ENCODE measurements around the gene NUP42. TPM values are rescaled to one million over a fixed set of nuclear protein-coding genes. Genes with fewer than 3 reads are reported as not detected.

Gene NUP42
- 17.1 TPM for polyA plus RNA-seq (2012; ENCODE audit: insufficient read length, low read depth)

- TF ChIP-seq FOXP2 (optimal IDR thresholded peaks at IDR 0.05; ENCODE audit: borderline replicate concordance, extremely low read depth, extremely low read length, insufficient read depth) (peak; percentile 89), SIN3A (IDR thresholded peaks at IDR 0.05; ENCODE audit: borderline replicate concordance, insufficient read depth, low read length) (no peak), POLR2AphosphoS5 (IDR thresholded peaks at IDR 0.05; ENCODE audit: low read depth, low read length) (peak; percentile 80; the same call in 1 of the 2 replicates), TAF1 (IDR thresholded peaks at IDR 0.05; ENCODE audit: borderline replicate concordance, insufficient read depth, low read length) (peak; percentile 82; the same call in 1 of the 2 replicates), REST (IDR thresholded peaks at IDR 0.05; ENCODE audit: insufficient read depth in 1 of 2, low read depth in 2 of 2, low read length in 2 of 2) (no peak; a peak in 1 of 4 replicates)
Observed at GRCh38 chr7:23181684-23182553, at the start of gene NUP42. TSS of gene NUP42 (plus strand) at chr7:23182048. CDS start at chr7:23182086, 38 bp downstream.

- no peak for TF ChIP-seq SIN3A (IDR thresholded peaks at IDR 0.05; ENCODE audit: borderline replicate concordance, insufficient read depth, low read length)
- no peak for TF ChIP-seq FOXP2 (optimal IDR thresholded peaks at IDR 0.05; ENCODE audit: borderline replicate concordance, extremely low read depth, extremely low read length, insufficient read depth)
- TF ChIP-seq TAF1 (IDR thresholded peaks at IDR 0.05; ENCODE audit: borderline replicate concordance, insufficient read depth, low read length): no peak
- no peak for TF ChIP-seq REST (IDR thresholded peaks at IDR 0.05; ENCODE audit: insufficient read depth in 1 of 2, low read depth in 2 of 2, low read length in 2 of 2)
- no peak for TF ChIP-seq POLR2AphosphoS5 (IDR thresholded peaks at IDR 0.05; ENCODE audit: low read depth, low read length)
Observed at GRCh38 chr7:23133797-23134196, 48.1 kb upstream of the NUP42 start.

GRCh38 chr7:23135755-23136154, 46.1 kb upstream of the NUP42 start:
- TF ChIP-seq POLR2AphosphoS5 (IDR thresholded peaks at IDR 0.05; ENCODE audit: low read depth, low read length) (no peak), SIN3A (IDR thresholded peaks at IDR 0.05; ENCODE audit: borderline replicate concordance, insufficient read depth, low read length) (no peak), TAF1 (IDR thresholded peaks at IDR 0.05; ENCODE audit: borderline replicate concordance, insufficient read depth, low read length) (no peak)

- no peak for TF ChIP-seq FOXP2 (optimal IDR thresholded peaks at IDR 0.05; ENCODE audit: borderline replicate concordance, extremely low read depth, extremely low read length, insufficient read depth)
- no peak for TF ChIP-seq SIN3A (IDR thresholded peaks at IDR 0.05; ENCODE audit: borderline replicate concordance, insufficient read depth, low read length)
- TF ChIP-seq REST (IDR thresholded peaks at IDR 0.05; ENCODE audit: insufficient read depth in 1 of 2, low read depth in 2 of 2, low read length in 2 of 2): no peak
- TF ChIP-seq TAF1 (IDR thresholded peaks at IDR 0.05; ENCODE audit: borderline replicate concordance, insufficient read depth, low read length): no peak
Observed at GRCh38 chr7:23136216-23136615, 45.6 kb upstream of the NUP42 start.

GRCh38 chr7:23157679-23158078, 24.2 kb upstream of the NUP42 start:
- TF ChIP-seq FOXP2 (optimal IDR thresholded peaks at IDR 0.05; ENCODE audit: borderline replicate concordance, extremely low read depth, extremely low read length, insufficient read depth) (no peak), REST (IDR thresholded peaks at IDR 0.05; ENCODE audit: insufficient read depth in 1 of 2, low read depth in 2 of 2, low read length in 2 of 2) (no peak), SIN3A (IDR thresholded peaks at IDR 0.05; ENCODE audit: borderline replicate concordance, insufficient read depth, low read length) (no peak), POLR2AphosphoS5 (IDR thresholded peaks at IDR 0.05; ENCODE audit: low read depth, low read length) (no peak), TAF1 (IDR thresholded peaks at IDR 0.05; ENCODE audit: borderline replicate concordance, insufficient read depth, low read length) (no peak)
